Erythroblast (primary cell): ENCODE results near the gene BTN3A1.
"Not testable (repeated sequence)": the region's sequence is repeated elsewhere in the genome, so short reads cannot be mapped to it uniquely, and the experiment has no call there.

Experiments
- DNase-seq, 2 experiments: peaks; one replicate each; lab custom pipeline; 2025; lab: John Stamatoyannopoulos, UW
- GATA1 ChIP-seq: IDR thresholded peaks from 2 replicates; pipeline ENCODE4 v1.6.1; 2011; ENCODE audit warnings: low read depth, mild to moderate bottlenecking, control low read depth, low read length, moderate library complexity
- POLR2A ChIP-seq: IDR thresholded peaks from 2 replicates; pipeline ENCODE4 v1.6.1; 2011; ENCODE audit warnings: mild to moderate bottlenecking, low read length

BTN3A1 gene

GRCh38 chr6:26452631-26453235 lies 50.7 kb downstream of the BTN3A1 start:
- TF ChIP-seq GATA1 (no peak), POLR2A (no peak)
- DNase-seq, result peak; percentile 13 to 46

- DNase-seq, result no peak
- no peak for TF ChIP-seq POLR2A
- TF ChIP-seq GATA1, result no peak
Measured at GRCh38 chr6:26454631-26455030, 52.6 kb downstream of the BTN3A1 start.

GRCh38 chr6:26455357-26455970 lies 53.4 kb downstream of the BTN3A1 start:
- TF ChIP-seq POLR2A (no peak), GATA1 (no peak)
- no peak for DNase-seq

GRCh38 chr6:26457264-26457805 lies 55.3 kb downstream of the BTN3A1 start:
- TF ChIP-seq POLR2A (no peak), GATA1 (no peak)
- no peak for DNase-seq

GRCh38 chr6:26457806-26458688 lies 56.0 kb downstream of the BTN3A1 start, which contains the start of gene BTN2A1:
Gene BTN2A1, plus strand, starts transcription at chr6:26457955. Its CDS starts 682 bp downstream, at chr6:26458637.
- DNase-seq, result peak; percentile 79 to 87

GRCh38 chr6:26459023-26459810 lies 57.1 kb downstream of the BTN3A1 start:
- TF ChIP-seq POLR2A, result no peak
- no peak for DNase-seq

More at GRCh38 chr6:26457806-26458688, 56.0 kb downstream of the BTN3A1 start, which contains the start of gene BTN2A1:
- TF ChIP-seq POLR2A, result peak; percentile 28
- TF ChIP-seq GATA1, result no peak

- DNase-seq, result not testable (repeated sequence)
Measured at GRCh38 chr6:26461353-26461752, 59.3 kb downstream of the BTN3A1 start.

- TF ChIP-seq POLR2A (no peak), GATA1 (no peak)
- no peak for DNase-seq
Measured at GRCh38 chr6:26464014-26464413, 61.9 kb downstream of the BTN3A1 start.

- DNase-seq, result no peak
- TF ChIP-seq GATA1, result no peak
- no peak for TF ChIP-seq POLR2A
Measured at GRCh38 chr6:26464416-26465131, 62.5 kb downstream of the BTN3A1 start.
